Measurements from ENCODE around the gene TMEM143.

TMEM143 gene

DNA sequence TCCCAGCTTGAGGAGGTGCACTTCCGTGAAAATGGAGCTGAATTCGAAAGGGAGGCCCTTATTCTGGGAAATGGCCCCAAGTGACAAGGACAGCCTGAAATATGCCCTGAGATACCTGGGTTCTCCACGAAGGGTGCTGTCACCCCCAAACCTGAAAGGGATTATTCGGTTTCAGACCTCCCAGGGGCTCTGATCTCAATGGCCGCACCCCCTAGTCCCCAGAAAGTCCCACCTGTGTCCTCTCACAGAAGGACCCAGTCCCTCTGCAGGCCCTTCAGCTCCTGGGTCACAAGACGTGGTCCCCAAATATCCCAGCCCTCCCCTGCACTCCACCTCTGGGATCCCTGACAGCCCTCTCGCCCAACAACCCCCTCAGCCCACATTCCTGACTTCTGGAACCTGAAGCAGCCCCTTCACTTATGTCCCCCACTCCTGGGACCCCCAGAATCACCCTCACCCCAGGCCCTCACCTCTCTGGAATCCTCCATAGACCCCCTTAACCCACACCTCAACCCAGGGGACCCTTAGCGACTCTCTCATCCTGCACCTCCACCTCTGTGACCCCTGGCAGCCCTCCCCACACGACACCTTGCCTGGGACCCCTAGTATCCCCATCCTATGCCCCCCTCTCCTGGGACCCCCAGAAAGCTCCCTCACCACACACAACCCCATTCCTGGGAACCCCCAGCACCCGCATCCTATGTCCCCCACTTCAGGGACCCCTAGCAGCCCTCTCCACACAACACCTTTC, 1.0 kb upstream of the TMEM143 start:
- DNase-seq (ENCODE audit: low read depth, low spot score), result no peak
- peak overlapping the region; percentile 48 for H3K4me3 ChIP-seq (ENCODE audit: low read depth, low read length)
- POLR2A ChIA-PET, result interaction anchor here (0.9 to 1.3 kb wide), 3 partner anchors 8 to 26 kb away, joined by 5 to 15 read pairs (median 7); partner anchors contain the start of gene KDELR1
- CTCF ChIA-PET, result interaction anchor here (0.9 to 3.7 kb wide), 5 partner anchors 10 to 27 kb away, joined by 3 to 19 read pairs (median 4); partner anchors contain the start of gene KDELR1
- TF ChIP-seq, protein P1, sequence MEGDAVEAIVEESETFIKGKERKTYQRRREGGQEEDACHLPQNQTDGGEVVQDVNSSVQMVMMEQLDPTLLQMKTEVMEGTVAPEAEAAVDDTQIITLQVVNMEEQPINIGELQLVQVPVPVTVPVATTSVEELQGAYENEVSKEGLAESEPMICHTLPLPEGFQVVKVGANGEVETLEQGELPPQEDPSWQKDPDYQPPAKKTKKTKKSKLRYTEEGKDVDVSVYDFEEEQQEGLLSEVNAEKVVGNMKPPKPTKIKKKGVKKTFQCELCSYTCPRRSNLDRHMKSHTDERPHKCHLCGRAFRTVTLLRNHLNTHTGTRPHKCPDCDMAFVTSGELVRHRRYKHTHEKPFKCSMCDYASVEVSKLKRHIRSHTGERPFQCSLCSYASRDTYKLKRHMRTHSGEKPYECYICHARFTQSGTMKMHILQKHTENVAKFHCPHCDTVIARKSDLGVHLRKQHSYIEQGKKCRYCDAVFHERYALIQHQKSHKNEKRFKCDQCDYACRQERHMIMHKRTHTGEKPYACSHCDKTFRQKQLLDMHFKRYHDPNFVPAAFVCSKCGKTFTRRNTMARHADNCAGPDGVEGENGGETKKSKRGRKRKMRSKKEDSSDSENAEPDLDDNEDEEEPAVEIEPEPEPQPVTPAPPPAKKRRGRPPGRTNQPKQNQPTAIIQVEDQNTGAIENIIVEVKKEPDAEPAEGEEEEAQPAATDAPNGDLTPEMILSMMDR (IDR thresholded peaks at IDR 0.05; ENCODE audit: insufficient read depth, low read length, missing control alignments), result no peak

- ChIA-PET CTCF (interaction anchor here (0.9 to 3.7 kb wide), 7 partner anchors 9 to 221 kb away, joined by 3 to 19 read pairs (median 4); partner anchors contain the start of gene KDELR1), POLR2A (interaction anchor here (0.8 to 1.5 kb wide), 6 partner anchors 10 to 256 kb away, joined by 3 to 15 read pairs (median 4); partner anchors contain the start of genes KDELR1, RPL18 and SPHK2)
- H3K4me3 ChIP-seq (ENCODE audit: low read depth, low read length), result peak overlapping the region; percentile 81
- DNase-seq (ENCODE audit: low read depth, low spot score), result no peak
- TF ChIP-seq, protein P1 (IDR thresholded peaks at IDR 0.05; ENCODE audit: insufficient read depth, low read length, missing control alignments), result no peak
Observed at GRCh38 chr19:48363500-48363809, 285 bp downstream of the TMEM143 start.

DNA sequence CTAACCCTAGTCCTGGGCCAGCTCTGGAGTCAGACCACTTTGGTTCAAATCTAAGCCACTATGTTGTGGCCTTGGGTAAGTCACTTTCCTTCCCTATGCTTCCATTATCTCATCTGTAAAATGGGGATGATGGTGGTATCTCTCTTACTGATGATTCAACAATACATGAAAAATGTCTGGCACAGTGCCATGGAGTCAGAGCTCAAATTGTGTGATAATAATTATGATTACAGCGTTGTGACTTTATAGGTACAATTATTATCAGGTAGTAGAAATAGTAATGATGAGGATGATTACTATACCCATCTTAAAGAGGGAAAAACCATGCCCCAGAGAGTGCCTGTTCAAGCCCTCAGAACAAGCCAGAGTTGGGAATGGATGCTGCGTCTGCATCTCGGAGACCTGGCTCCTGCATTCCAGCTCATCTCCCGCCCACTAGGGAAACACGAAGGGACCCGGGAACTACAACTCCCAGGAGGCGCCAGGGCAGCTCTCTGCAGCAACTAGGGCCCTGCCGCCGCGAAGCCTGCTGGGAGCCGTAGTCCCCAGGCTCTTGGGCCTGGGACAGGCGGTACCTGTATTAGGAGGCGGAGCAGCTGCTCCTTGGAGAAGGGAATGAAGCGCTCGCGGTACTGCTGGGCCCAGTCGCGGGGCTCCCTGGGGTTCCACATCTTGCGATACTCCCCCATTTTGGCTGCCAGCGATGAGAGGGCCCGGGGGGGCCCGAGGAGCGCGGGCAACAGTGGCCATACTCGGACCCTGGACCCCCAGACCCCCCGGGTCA, 832 bp downstream of the TMEM143 start:
- peak; percentile 55 for DNase-seq (ENCODE audit: low read depth, low spot score)
- peak overlapping the region; percentile 81 for H3K4me3 ChIP-seq (ENCODE audit: low read depth, low read length)
- TF ChIP-seq, protein P1 (IDR thresholded peaks at IDR 0.05; ENCODE audit: insufficient read depth, low read length, missing control alignments), result no peak
- ChIA-PET CTCF (interaction anchor here (0.6 to 3.7 kb wide), 8 partner anchors 8 to 227 kb away, joined by 3 to 19 read pairs (median 4); partner anchors contain the start of gene KDELR1), POLR2A (interaction anchor here (0.7 to 1.5 kb wide), 3 partner anchors 15 to 256 kb away, joined by 3 to 4 read pairs (median 3); partner anchors contain the start of genes RPL18 and SPHK2)

- TF ChIP-seq, protein P1 (IDR thresholded peaks at IDR 0.05; ENCODE audit: insufficient read depth, low read length, missing control alignments), result no peak
- ChIA-PET POLR2A (no interaction called here), CTCF (interaction anchor here (1.4 kb wide), 1 partner anchor 42 kb away, joined by 5 read pairs; no protein-coding TSS in a partner anchor)
- H3K4me3 ChIP-seq (ENCODE audit: low read depth, low read length), result no peak overlapping the region
- DNase-seq (ENCODE audit: low read depth, low spot score), result no peak
Observed at GRCh38 chr19:48361912-48362311, 1.8 kb downstream of the TMEM143 start.

GRCh38 chr19:48359123-48359522, 4.6 kb downstream of the TMEM143 start:
- POLR2A ChIA-PET, result no interaction called here
- TF ChIP-seq, protein P1 (IDR thresholded peaks at IDR 0.05; ENCODE audit: insufficient read depth, low read length, missing control alignments), result no peak
- CTCF ChIA-PET, result interaction anchor here (1.4 to 1.8 kb wide), 2 partner anchors 9 to 26 kb away, joined by 5 to 7 read pairs; no protein-coding TSS in a partner anchor
- no peak for DNase-seq (ENCODE audit: low read depth, low spot score)
- no peak overlapping the region for H3K4me3 ChIP-seq (ENCODE audit: low read depth, low read length)
